ENCODE data around the gene GRAP2. TPM values are rescaled to one million over a fixed set of nuclear protein-coding genes. Genes with fewer than 3 reads are reported as not detected.

The GRAP2 gene
- total and polyA plus RNA-seq, 2 donors: 1.7 to 3.2 TPM

- 83% methylated on average over 3 of the region's 3 CpGs for WGBS
- Histone ChIP-seq H3K4me3 (ENCODE audit: low read depth, low read length) (no peak overlapping the region), H3K36me3 (ENCODE audit: insufficient read depth) (no peaks in the 10 kb centered on the region), H3K4me1 (ENCODE audit: insufficient read depth) (no peaks in the 10 kb centered on the region), H3K27ac (ENCODE audit: low read depth) (no peak overlapping the region)
- DNase-seq (ENCODE audit: extremely low spot score): no peak
These were observed 37.0 kb downstream of the GRAP2 start for GRCh38 chr22:39937906-39938305.

- Histone ChIP-seq H3K27ac (ENCODE audit: low read depth) (no peak overlapping the region), H3K4me3 (ENCODE audit: low read depth, low read length) (no peak overlapping the region), H3K4me1 (ENCODE audit: insufficient read depth) (no peaks in the 10 kb centered on the region), H3K36me3 (ENCODE audit: insufficient read depth) (no peaks in the 10 kb centered on the region)
- 80% methylated on average over 14 of the region's 14 CpGs for WGBS
- DNase-seq (ENCODE audit: extremely low spot score): no peak
These were observed 37.7 kb downstream of the GRAP2 start for GRCh38 chr22:39938509-39939111.

- H3K27ac ChIP-seq (ENCODE audit: low read depth): no peak overlapping the region
- no peak overlapping the region for H3K4me3 ChIP-seq (ENCODE audit: low read depth, low read length)
- WGBS: 96% methylated on average over 3 of the region's 3 CpGs
- H3K36me3 ChIP-seq (ENCODE audit: insufficient read depth): no peaks in the 10 kb centered on the region
- no peak for DNase-seq (ENCODE audit: extremely low spot score)
- H3K4me1 ChIP-seq (ENCODE audit: insufficient read depth): no peaks in the 10 kb centered on the region
These were observed 38.9 kb downstream of the GRAP2 start for GRCh38 chr22:39939830-39940229.

GRCh38 chr22:39940757-39941305 is 39.9 kb downstream of the GRAP2 start:
- Histone ChIP-seq H3K4me1 (ENCODE audit: insufficient read depth) (no peaks in the 10 kb centered on the region), H3K27ac (ENCODE audit: low read depth) (no peak overlapping the region), H3K4me3 (ENCODE audit: low read depth, low read length) (no peak overlapping the region), H3K36me3 (ENCODE audit: insufficient read depth) (no peaks in the 10 kb centered on the region)
- no peak for DNase-seq (ENCODE audit: extremely low spot score)
- 63% methylated on average over 9 of the region's 9 CpGs for WGBS

GRCh38 chr22:39941601-39942000 is 40.7 kb downstream of the GRAP2 start:
- Histone ChIP-seq H3K4me3 (ENCODE audit: low read depth, low read length) (no peak overlapping the region), H3K36me3 (ENCODE audit: insufficient read depth) (no peaks in the 10 kb centered on the region), H3K27ac (ENCODE audit: low read depth) (no peak overlapping the region), H3K4me1 (ENCODE audit: insufficient read depth) (no peaks in the 10 kb centered on the region)
- 89% methylated on average over 2 of the region's 2 CpGs for WGBS
- DNase-seq (ENCODE audit: extremely low spot score): no peak

GRCh38 chr22:39942439-39943230 is 41.8 kb downstream of the GRAP2 start:
- 77% methylated on average over 8 of the region's 8 CpGs for WGBS
- Histone ChIP-seq H3K27ac (ENCODE audit: low read depth) (no peak overlapping the region), H3K4me3 (ENCODE audit: low read depth, low read length) (no peak overlapping the region), H3K36me3 (ENCODE audit: insufficient read depth) (no peaks in the 10 kb centered on the region), H3K4me1 (ENCODE audit: insufficient read depth) (no peaks in the 10 kb centered on the region)
- no peak for DNase-seq (ENCODE audit: extremely low spot score)

GRCh38 chr22:39943337-39943736 is 42.5 kb downstream of the GRAP2 start:
- no peak for DNase-seq (ENCODE audit: extremely low spot score)
- WGBS: 81% methylated on average over 5 of the region's 5 CpGs
- H3K4me1 ChIP-seq (ENCODE audit: insufficient read depth): no peaks in the 10 kb centered on the region
- no peak overlapping the region for H3K27ac ChIP-seq (ENCODE audit: low read depth)
- no peaks in the 10 kb centered on the region for H3K36me3 ChIP-seq (ENCODE audit: insufficient read depth)
- H3K4me3 ChIP-seq (ENCODE audit: low read depth, low read length): no peak overlapping the region

- DNase-seq (ENCODE audit: extremely low spot score): no peak
- Histone ChIP-seq H3K4me3 (ENCODE audit: low read depth, low read length) (no peak overlapping the region), H3K36me3 (ENCODE audit: insufficient read depth) (no peaks in the 10 kb centered on the region), H3K4me1 (ENCODE audit: insufficient read depth) (no peaks in the 10 kb centered on the region), H3K27ac (ENCODE audit: low read depth) (no peak overlapping the region)
- 85% methylated on average over 11 of the region's 11 CpGs for WGBS
These were observed 43.3 kb downstream of the GRAP2 start for GRCh38 chr22:39943953-39944872.

- no peaks in the 10 kb centered on the region for H3K36me3 ChIP-seq (ENCODE audit: insufficient read depth)
- H3K27ac ChIP-seq (ENCODE audit: low read depth): no peak overlapping the region
- no peaks in the 10 kb centered on the region for H3K4me1 ChIP-seq (ENCODE audit: insufficient read depth)
- H3K4me3 ChIP-seq (ENCODE audit: low read depth, low read length): no peak overlapping the region
- 92% methylated on average over 4 of the region's 4 CpGs for WGBS
- no peak for DNase-seq (ENCODE audit: extremely low spot score)
These were observed 45.2 kb downstream of the GRAP2 start for GRCh38 chr22:39946126-39946502.

- H3K4me1 ChIP-seq (ENCODE audit: insufficient read depth): no peaks in the 10 kb centered on the region
- H3K27ac ChIP-seq (ENCODE audit: low read depth): no peak overlapping the region
- WGBS: 61% methylated on average over 8 of the region's 8 CpGs
- DNase-seq (ENCODE audit: extremely low spot score): no peak
- no peak overlapping the region for H3K4me3 ChIP-seq (ENCODE audit: low read depth, low read length)
- no peaks in the 10 kb centered on the region for H3K36me3 ChIP-seq (ENCODE audit: insufficient read depth)
These were observed 45.8 kb downstream of the GRAP2 start for GRCh38 chr22:39946503-39947219.

- Histone ChIP-seq H3K4me1 (ENCODE audit: insufficient read depth) (no peaks in the 10 kb centered on the region), H3K4me3 (ENCODE audit: low read depth, low read length) (no peak overlapping the region), H3K27ac (ENCODE audit: low read depth) (no peak overlapping the region), H3K36me3 (ENCODE audit: insufficient read depth) (no peaks in the 10 kb centered on the region)
- 91% methylated on average over 8 of the region's 8 CpGs for WGBS
- DNase-seq (ENCODE audit: extremely low spot score): no peak
These were observed 46.6 kb downstream of the GRAP2 start for GRCh38 chr22:39947220-39948216.
